Femur (tissue), 1 donor: ENCODE data around the gene NEURL3.

ENCODE experiments used
- DNase-seq: peaks from one replicate; pipeline ENCODE4 v3.0.0-alpha.2; 2017

The NEURL3 gene

GRCh38 chr2:96527286-96528005, 22.3 kb upstream of the NEURL3 start:
- DNase-seq: peak; percentile 73

DNA sequence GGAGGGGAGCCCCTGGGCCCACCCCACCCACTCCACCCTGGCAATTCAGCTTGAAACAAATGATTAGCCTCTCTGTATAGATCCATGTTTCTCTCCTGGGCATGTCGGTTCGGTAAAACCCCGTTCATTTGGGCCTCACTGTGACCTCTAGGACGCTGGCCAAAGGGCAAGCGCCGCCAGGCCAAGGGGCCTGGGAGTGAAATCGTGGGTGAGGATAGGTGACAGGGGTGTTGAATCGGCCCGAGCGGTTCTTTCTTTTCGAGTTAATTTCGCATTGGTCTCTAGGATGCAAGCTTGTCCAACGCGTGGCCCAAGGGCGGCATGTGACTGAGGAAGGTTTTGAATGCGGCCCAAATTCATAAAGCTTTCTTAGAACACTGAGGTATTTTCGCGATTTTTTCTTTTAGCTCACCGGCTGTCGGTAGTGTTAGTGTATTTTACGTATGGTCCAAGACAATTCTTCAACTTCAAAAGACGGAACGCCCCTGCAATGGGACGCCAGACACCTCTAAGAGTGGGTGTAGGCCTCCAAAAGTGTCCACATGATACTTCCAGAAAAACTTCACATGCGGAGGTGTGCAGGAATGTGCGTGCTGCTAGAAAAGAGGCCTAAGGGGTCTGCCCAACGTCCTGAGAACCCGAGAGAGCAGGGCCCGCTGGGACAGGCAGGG, 21.6 kb upstream of the NEURL3 start:
- peak; percentile 21 for DNase-seq

GRCh38 chr2:96526101-96526591, 21.0 kb upstream of the NEURL3 start:
- DNase-seq: peak; percentile 16

DNA sequence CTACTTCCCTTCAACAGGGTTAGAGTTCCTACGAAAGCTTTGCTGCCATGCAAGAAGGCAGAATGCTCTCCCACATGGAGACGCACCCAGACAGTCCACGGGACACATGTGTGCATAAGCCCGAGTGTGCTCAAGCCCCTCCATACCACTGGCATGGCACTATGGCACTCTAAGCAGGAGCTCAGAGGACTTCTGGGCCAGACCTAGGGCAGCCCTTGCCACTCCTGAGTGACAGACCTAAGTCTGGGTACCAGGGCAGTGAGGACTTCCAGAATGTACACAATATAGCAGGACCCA, 20.0 kb upstream of the NEURL3 start:
- peak; percentile 15 for DNase-seq

DNA sequence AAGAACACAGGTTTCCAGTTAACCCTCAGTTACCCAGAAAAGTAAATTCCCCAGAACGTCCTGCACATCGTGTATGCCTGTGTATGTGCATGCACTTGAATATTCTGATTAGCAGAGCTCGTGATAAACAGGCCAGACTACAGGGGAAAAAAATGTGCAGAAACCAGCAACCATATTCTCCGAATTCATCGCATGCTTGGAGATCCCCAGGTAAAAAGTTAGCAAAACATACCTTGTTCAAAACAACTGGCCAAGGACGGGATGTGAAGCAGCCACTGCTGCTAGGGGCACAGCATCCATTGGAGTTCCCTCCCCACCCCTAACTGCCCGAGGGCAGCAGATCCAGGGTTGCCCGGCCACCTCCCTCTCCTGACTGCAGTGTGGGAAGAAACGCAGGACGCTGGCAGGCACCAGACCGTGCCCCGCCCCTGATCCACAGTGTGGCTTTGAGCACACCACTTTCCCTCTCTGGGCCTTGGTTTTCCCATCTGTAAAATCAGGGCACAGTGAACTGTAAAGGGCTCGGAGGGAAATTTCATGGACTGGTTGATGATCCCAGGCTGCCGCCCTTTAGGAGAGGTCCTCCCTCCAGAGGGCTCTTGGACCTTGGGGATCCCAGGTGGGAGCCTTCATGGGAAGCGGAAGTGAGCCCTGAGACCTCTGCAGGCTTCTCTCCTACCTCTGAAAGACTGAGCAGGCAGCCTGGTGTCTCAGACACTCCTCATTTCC, 19.5 kb upstream of the NEURL3 start:
- DNase-seq: peak; percentile 17

- peak; percentile 25 for DNase-seq
Measured at GRCh38 chr2:96523659-96524481, 18.7 kb upstream of the NEURL3 start.

- peak; percentile 13 for DNase-seq
Measured at GRCh38 chr2:96522304-96523203, 17.4 kb upstream of the NEURL3 start.

- no peak for DNase-seq
Measured at GRCh38 chr2:96521219-96521618, 16.1 kb upstream of the NEURL3 start.

DNA sequence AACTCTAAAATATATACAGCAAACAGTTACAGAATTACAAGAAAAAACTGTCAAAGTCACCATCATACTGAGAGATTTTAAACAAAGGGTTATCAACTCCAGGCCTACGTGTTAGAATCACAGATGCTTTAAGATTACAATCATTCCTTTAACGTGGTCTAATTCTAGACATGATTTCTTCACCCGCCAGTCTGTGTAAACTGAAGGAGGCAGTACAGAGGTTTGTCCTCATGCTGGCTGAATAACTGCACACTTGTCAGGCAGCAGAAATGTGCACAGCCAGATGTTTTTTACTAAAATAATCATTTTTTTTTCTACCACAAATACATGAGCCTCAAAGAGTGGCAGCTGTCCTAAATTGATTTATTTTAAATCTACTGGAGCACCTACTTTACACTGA, 15.5 kb upstream of the NEURL3 start:
- no peak for DNase-seq

GRCh38 chr2:96520231-96520630, 15.1 kb upstream of the NEURL3 start:
- no peak for DNase-seq

GRCh38 chr2:96517079-96517478, 11.9 kb upstream of the NEURL3 start:
- DNase-seq: no peak

DNA sequence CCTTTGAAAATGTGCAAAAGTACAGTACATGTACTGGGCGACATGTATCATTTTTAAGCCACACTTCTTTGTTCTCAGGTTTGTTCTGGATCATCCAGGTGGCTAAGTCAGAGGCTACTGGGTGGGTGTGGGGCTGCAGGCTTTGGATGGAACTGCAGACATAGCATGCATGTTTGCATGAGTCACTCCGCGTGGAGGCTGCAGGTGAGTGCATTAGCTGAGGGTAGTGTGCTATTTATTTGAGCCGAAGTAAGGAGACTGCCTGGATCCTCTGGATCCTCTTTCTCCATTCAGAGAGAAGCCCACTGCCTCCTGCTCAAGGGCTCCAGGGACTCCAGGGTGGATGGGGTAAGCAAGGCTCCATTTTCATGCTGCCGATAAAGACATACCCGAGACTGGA, 9.4 kb upstream of the NEURL3 start:
- no peak for DNase-seq

DNA sequence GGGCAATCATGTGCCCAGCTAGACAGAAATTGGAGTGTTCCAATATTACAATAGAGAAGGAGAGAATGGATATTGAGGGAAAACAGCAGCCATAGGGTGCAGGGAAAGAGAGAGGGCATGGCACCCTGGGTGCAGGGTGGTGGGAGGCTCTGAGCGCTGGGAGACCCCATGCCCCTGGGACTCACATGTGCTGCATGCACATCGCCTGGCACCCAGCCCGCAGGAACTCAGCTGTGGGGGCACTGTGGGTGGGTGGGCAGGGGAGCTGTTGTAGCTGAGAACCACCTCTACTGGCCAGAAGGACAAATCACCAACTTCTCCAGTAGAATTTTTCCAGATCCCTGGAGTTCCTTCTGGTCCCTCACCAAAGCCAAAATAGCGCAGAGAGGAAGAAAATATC, 7.2 kb upstream of the NEURL3 start:
- DNase-seq: no peak

- no peak for DNase-seq
Measured at GRCh38 chr2:96511851-96512250, 6.7 kb upstream of the NEURL3 start.

DNA sequence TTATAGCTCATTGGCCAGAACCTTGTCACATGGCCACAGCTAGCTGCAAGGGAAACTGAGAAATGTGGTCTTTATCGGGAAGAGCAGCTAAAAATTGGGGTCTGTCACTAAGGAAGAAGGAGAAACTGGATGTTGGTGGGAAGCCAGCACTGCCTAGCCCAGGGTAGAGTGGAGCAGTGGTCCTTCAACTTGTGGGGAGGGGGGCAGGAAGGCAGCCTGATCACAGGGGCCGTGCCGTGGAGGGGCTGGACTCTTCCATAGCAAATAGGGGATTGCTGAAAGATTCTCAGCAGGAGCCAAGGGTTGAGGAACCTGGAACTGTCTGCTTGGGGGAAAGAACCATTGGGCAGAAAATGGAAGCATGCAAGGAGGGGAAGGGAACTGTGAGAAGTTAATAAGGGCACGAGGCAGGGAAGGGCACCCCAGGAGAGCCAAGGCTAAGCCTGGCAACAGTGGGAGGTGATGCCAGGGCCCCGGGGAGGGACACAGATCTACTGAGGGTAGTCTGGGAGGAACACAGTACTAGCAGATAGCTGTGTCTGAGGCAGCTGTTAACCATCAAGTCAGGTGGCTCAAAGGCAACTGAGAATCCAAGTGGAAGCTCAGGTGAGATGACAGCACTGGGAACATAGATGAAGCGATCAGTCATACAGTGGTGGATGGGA, 5.9 kb upstream of the NEURL3 start:
- no peak for DNase-seq

- no peak for DNase-seq
Measured at GRCh38 chr2:96509847-96510230, 4.7 kb upstream of the NEURL3 start.

DNA sequence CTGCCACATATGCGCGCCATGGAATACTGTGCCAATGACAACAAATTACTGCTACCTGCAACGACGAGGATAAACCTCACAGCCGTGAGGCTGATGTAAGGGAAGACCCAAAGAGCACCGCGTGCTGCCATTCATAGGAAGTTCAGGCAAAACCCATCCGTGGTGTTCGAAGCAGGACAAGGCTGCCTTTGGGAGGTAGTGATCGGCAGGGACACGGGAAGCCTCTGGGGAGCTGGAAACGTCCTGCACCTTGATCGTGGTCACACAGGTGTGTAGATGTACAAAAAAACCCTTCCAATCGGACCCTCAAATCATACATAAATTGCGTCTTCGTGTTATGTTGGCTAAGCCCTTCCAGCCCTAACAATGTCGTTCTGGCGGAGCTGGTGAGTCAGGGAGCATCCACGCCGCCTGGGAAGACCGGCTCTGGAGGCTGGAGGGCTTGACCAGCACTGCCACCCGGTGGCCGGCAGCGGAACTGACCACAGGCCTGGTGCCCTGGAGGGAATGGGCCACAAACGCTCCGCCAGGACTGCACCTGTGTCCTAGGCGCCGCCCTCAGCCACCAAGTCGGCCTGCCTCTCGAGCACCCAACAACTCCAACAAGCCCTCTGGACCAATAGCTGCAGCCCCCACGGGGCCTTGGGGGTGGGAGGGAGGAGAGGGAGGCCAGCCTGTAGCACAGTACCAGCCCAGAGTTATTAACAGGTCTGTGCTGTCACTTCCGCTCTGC, 4.1 kb upstream of the NEURL3 start:
- DNase-seq: peak; percentile 88

DNA sequence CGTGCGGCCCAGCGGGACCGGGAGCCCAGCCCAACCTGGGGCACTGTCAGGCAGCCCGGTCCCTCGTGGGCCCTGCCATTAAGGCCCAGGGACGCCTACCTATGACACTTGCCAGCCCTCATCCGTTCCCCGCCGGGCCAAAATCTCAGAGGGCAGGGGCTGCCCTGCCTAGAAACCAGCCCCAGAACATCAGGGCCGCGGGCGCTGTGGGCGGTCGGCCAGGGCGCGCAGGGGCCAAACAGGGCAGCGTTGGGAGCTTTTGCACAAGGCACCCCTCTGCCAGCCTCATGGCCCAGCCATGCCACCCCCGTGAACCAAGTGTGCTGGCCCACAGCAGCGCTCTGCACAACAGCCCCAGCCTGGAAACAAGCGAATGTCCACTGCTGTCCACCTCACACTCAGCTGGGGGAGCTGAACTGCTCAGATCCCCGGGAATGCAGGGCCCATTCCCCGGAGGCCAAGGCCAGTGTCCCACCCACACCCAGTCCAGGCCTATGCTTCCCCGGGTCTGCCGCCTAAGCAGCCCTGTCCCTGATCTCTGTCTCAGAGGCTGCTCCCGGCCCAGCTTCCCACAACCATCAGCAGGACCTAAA, 3.5 kb upstream of the NEURL3 start:
- no peak for DNase-seq

DNA sequence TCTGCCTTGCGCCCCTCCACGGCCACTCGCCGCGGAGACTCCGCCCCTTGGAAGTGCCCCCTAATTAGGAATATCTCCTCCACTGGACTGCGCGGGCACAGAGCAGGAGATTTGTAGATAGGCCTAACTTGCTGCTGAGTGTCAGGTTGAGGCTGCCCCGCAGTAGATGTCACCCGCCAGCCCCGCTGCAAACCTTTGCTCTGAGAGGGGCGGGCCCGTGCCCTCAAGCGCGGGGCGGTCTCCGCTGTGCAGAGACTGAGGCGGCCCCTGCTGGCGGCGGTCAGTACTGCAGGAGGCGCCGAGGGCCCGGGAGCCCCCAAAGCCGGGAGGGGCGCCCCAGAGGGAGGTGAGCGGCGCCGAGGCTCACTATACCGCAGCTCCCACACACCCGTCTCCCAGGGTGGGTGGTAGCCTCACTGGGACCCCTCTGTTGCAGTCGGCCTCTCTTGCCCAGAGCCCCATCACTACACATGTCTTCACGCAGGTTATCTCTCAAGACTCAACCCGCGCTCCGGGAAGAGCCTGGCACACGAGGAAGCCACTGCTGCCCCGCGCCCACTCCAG, 2.9 kb upstream of the NEURL3 start:
- peak; percentile 74 for DNase-seq

DNA sequence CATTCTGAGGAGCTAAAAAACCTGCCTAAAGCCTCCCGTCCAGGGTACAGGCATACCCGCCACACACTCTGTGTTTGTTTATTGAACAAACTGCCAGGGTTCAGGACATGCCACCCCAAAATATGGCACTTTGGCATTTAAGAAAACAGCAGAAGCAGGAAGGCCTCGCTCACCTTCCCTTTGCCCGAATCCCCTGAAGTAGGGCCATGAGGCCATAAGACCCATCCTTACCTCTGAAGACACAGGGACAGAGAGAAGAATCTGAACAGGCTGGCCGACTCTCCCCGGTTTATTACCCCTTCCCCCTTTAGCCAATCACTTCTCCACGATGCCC, 1.7 kb upstream of the NEURL3 start:
- no peak for DNase-seq
